GM20431 (cell line): Measurements from ENCODE around the gene ENO1.

Experiments
- in situ Hi-C: fragments of 300-500 bp; cut with MseI, MboI; formaldehyde crosslinking; loops from one replicate; pipeline ENCODE4 v1.15.0; 2020; ENCODE audit warnings: low sequenced_read_pairs; ENCODE audit not compliant: unreplicated experiment

Gene ENO1

DNA sequence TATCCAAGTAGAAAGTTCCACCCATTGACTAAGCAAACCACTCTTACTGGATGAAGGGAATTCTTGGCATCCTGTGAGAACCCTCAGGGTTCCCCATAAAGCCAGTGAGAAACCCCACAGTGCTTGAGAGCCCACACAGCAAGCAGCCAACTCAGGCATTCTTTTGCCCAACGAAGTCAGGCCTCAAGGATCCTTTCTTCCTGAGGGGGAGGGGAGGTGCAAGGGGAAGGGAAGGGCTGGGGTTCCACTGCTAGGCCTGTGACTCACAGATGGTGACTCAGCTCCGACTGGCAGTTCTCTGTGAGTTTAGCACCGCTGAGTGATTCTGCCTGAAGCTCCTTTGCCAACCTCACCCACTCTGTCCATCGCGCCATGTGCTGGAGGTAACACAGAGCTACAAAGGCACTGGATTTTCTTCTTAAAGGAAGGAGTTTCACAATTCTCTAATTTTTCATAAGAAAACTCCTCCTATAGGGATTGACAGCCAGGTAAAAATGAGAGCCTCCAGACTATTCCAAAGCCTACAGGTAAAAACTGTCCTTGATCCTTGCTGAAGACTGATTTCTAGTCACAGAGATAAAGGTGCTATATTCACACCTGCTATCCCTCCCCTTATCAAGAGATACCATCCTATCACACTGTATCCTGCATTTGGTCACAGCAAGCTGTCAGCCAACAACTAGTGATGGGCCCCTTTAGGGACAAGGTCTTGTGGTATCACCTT, 4.8 kb downstream of the ENO1 start:
- in situ Hi-C loops = loop anchor here (25.0 kb wide), 1 partner anchor 886 kb away; no protein-coding TSS in a partner anchor

DNA sequence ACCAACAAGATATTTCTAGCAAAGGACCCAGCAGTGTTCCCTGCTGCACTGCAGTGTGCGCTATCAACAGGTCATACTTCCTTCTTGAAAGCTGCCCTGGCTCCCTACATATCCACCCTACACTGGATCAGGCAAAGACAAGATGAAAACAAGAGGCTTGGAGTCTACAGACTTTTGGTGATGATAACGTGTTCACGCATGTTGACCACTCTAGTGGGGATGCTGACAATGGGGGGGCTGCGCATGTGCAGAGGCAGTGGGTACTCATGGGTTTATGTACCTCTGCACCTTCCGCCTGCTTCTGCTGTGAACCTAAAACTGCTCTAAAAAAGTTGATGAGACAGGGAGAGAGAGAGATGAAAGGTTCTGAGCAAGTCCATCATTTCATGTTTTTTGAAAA, 5.5 kb downstream of the ENO1 start:
- in situ Hi-C loops = loop anchor here (25.0 kb wide), 1 partner anchor 886 kb away; no protein-coding TSS in a partner anchor

DNA sequence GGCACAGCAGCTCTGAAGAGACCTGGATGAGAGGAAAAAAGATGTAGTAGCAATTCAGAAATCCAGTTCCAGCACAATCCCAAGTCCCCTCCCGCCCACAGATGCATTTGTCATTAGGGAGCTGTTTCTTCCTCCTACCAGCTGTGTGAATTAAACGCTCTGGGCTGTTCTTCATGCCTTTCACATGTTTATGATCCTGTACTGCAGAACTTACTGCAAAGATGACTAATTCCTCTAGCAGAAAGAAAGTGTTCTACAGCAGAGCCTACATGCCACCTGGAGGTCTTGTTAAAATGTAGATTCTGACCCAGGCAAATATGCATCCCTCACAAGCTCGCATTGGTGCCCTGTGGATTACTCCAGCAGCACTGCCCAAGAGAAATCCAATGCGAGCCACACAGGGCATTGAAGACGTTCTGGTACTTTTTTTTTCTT, 6.5 kb downstream of the ENO1 start:
- in situ Hi-C loops = loop anchor here (25.0 kb wide), 1 partner anchor 885 kb away; no protein-coding TSS in a partner anchor

DNA sequence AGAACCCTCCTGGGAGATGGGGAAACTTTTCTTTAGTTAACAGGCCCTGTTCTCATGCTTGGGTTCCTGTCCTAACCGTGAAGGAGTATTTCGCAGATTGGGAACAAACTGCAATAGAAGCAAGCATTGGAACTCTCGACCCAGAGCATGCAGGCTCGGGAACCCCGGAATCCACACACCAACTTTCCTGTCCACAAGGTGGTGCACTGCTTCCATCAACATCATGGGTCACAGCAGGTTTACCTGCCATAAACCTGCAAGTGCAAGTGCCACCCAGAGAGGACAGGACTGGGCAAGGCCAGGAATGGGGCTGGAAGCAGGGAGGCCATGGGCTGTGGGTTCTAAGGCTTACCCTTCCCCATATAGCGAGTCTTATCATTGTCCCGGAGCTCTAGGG, 6.9 kb downstream of the ENO1 start:
- in situ Hi-C loops = loop anchor here (25.0 kb wide), 1 partner anchor 884 kb away; no protein-coding TSS in a partner anchor

DNA sequence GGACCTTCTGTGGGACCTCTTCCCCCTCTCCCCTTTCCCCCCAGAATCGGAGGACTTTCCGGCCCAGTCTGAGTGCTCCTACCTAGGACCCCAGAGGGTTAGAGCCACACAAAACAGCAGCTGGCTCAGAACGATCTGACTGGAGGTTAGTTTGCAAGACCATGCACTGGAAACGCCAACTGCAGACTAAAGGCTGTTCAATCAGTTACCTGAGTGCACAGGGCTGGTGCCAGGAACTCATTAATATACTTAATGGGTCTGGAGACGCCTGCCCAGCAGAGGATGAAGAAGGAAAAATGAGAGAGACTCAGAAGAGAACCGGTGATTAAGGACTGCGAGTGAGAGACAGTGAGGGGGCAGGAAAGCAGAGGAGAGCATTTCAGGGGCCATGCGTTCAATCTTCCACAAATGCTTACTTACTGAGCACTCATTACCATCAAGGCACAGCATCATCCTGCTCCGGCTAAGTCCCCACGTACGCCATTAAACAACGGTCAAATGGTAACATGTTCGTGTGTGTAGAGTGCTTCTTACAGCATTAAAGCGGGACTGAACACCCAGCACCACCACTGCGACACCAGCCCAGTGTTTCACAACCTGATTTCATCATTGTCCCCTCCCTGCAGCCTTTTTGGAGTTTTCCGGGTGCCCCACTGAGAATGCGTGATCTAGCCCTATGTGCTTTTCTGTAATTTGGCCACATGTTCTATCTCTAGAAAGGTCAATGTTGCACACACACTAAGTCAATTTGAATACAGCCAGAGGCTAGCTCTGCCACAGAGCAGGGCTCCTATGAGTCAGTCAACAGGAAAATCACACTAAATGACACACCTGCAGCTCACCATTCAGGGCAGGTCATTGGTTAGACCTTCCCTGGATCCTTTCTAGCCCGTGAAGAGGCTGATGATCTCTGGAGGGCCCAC, 7.6 kb downstream of the ENO1 start:
- in situ Hi-C loops = loop anchor here (25.0 kb wide), 1 partner anchor 884 kb away; no protein-coding TSS in a partner anchor

DNA sequence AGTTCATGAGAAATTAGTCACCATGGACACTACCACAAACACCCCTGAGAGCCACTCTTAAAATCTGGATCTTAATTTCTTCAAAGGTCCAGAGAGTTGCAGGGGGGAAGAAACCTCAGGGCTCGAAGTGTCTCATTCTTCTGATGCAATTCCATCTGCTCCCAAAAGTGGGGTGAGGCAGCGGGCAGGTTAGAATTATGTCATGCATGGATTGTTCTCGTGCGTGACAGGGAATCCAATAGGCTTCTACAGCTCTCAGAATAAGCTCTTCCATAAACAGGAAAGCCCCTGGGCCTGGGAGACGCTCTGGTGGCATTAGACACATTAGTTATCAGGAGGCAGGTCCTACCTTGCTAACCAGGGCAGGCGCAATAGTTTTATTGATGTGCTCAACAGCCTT, 8.4 kb downstream of the ENO1 start:
- in situ Hi-C loops = loop anchor here (25.0 kb wide), 1 partner anchor 883 kb away; no protein-coding TSS in a partner anchor

DNA sequence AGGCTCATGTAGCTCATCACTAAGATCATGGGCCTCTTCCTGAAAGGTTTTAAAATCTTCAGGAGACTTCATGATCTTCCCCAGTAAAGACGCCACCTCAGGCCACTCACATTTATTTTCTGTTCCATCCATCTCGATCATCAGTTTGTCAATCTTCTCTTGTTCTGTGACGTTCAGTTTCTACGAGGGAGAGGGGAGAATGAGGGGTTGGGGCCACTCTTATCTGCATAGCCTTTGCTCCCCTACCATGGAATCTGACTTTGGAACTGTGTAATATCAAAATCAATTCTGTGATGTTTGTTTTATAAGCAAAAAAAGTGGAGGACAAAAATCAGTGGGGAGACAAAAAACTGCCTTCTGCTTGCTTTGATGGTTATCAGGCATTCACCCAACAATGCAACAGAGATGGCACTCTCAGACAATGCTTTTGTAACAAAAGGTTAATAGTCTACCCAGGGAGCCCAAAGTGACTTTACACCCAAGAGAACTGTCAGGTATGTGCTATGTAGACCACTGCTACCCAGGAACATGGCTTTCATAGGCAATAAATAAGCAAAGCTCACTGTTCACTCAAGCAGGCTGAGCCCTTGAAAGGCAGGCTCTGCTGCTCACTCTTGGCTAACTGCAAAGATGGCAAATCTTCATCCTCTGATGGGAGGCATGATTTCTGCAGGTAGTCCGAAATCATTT, 10.5 kb downstream of the ENO1 start:
- in situ Hi-C loops = loop anchor here (25.0 kb wide), 1 partner anchor 881 kb away; no protein-coding TSS in a partner anchor

DNA sequence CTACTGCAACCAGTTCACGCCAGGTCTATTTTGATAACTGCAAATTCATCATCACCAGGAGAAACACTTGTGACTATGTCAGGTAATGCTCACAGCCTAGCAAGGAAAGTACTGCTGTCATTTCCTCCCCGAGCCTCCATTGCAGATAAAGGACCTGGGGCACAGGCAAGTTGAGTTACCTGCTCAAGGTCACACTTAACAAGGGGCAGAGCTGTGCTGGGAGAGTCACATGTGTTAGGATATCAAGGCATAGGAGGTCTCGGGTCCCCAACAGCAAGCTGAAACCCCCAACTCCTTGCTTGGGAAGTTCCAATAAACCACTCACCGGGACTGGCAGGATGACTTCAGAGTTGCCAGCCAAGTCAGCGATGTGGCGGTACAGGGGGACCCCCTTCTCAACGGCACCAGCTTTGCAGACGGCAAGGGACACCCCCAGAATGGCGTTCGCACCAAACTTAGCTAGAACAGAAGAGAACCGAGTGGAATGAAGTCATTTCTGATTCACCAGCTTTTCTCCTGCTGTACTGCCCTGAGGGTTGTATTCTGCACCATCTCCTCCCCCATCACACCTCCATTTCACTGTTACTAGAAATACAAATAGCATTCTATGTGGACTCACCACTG, 11.6 kb downstream of the ENO1 start:
- in situ Hi-C loops = loop anchor here (25.0 kb wide), 1 partner anchor 880 kb away; no protein-coding TSS in a partner anchor

DNA sequence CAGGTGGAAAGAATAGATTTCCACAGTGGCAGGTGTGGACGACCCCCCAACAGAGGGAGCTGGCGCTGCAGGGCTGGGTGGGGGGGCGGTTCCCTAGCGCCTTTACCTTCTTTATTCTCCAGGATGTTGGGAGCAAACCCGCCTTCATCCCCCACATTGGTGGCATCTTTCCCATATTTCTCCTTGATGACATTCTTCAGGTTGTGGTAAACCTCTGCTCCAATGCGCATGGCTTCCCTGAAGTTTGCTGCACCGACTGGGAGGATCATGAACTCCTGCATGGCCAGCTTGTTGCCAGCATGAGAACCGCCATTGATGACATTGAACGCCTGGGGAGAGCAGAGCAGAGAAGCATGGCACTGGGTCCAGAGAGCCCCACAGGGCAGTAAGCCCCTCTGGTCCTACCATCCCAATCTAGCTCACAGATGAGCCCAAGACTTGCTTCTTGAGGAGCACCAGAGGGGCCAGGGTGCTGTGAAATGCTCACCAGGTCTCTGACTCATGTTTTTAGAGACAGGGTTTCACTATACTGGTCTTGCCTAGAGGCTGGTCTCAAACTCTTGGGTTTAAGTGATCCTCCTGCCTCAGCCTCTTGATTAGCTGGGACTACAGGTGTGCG, 12.2 kb downstream of the ENO1 start:
- in situ Hi-C loops = loop anchor here (25.0 kb wide), 1 partner anchor 879 kb away; no protein-coding TSS in a partner anchor

DNA sequence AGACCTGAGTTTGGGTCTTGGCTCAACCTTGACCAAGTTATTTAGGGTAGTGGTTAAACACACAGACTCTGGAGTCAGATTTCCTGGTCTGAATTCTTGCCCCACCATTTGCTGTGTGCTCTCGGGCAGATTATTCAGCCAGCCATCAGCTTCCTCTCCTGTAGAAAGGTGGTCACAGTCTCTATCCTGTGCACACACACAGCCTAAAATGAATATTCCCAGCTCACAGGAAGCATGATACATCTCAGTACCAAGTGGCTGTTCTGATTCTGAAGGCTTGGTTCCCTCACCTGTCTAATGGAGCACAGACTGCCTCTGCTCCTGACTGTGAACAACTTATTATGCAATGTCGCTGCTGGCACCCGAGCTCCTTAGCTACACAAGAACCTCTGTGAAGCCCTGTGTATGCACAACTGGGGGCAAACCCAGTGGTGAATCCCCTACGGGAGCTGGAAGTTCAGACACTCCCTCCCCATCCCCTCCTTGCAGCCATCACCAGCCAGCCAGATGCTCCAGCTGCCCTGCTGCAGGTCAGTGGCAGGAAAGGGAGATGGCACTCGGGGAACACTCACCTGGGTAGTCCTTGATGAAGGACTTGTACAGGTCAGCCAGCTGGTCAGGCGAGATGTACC, 13.7 kb downstream of the ENO1 start:
- in situ Hi-C loops = loop anchor here (25.0 kb wide), 1 partner anchor 878 kb away; no protein-coding TSS in a partner anchor

DNA sequence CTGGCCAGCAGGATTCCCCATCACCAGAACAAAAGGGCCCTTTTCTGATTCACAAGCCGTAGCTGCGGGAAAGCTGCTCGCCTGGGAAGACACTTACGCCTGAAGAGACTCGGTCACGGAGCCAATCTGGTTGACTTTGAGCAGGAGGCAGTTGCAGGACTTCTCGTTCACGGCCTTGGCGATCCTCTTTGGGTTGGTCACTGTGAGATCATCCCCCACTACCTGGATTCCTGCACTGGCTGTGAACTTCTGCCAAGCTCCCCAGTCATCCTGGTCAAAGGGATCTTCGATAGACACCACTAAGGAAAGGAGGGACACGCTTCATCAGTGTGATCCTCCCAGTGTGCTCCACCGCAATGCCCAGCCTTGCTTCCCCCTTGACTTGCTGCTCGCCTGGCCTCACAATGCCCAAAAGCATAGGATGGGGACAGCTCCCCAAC, 14.7 kb downstream of the ENO1 start:
- in situ Hi-C loops = loop anchor here (25.0 kb wide), 1 partner anchor 877 kb away; no protein-coding TSS in a partner anchor

DNA sequence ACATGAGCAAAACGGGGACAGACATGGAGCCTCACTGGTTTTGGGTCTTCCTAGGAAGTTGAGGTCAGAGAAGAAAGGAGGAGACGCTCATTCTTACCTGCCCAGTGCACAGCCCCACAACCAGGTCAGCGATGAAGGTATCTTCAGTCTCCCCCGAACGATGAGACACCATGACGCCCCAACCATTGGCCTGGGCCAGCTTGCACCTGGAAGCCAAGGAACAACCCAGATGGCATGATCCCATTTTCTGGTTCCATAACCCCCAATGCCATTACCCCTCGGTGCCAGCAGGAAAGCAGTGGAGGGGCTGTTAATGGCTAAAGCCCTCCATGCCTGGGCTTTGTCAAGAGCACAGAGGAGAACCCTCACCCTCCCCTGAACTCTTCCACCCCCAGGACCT, 15.3 kb downstream of the ENO1 start:
- in situ Hi-C loops = loop anchor here (25.0 kb wide), 1 partner anchor 876 kb away; no protein-coding TSS in a partner anchor

DNA sequence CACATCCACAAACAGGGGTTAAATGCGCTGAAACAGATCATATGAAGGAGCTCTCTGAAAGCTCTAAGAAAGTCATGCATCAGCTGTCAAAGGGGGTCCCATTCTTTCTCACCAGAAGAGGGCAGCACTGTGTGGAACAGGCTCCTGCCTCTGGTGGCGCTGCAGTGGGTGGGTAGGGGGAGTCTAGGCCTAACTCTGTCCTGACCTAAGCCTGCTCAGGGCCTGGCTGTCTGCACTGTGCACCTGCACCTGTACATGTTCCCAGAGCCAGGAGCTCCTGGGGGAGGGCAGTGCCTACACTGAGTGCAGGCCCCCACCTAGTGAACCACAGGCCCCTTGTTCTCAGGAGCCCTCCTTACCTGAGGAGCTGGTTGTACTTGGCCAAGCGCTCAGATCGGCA, 16.0 kb downstream of the ENO1 start:
- in situ Hi-C loops = loop anchor here (25.0 kb wide), 1 partner anchor 875 kb away; no protein-coding TSS in a partner anchor

DNA sequence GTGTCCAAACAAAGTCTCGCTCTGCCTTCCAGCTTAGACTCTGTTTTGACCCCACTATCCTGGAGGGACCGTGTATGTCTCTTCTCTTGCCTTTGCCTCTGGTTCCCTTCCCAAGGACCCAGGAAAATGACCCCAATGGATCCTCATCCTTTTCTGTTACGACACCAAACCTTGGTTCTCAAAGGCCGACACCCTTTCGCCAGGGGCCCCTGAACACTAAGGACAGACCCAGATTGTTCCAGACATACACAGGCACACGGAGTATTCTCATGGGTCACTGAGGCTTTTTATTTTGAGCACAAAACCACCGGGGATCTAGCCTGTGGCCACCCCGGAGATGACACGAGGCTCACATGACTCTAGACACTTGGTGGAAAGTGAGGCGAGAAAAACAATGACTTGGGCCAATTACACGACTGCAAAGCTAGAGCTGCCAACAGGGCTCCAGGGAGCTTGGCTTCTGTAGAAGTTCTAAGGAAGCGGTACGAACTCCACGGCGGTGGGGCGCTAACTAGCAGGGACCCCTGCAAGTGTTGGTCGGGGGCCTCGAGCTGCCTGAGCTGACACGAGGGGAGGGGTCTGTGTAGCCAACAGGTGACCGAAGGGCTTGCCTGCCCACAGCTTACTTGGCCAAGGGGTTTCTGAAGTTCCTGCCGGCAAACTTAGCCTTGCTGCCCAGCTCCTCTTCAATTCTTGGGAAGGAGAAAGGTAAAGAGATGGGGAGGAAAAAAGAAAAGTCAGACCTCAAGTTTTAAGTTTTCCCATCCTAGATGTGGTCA, 17.6 kb downstream of the ENO1 start:
- in situ Hi-C loops = loop anchor here (25.0 kb wide), 1 partner anchor 874 kb away; no protein-coding TSS in a partner anchor

DNA sequence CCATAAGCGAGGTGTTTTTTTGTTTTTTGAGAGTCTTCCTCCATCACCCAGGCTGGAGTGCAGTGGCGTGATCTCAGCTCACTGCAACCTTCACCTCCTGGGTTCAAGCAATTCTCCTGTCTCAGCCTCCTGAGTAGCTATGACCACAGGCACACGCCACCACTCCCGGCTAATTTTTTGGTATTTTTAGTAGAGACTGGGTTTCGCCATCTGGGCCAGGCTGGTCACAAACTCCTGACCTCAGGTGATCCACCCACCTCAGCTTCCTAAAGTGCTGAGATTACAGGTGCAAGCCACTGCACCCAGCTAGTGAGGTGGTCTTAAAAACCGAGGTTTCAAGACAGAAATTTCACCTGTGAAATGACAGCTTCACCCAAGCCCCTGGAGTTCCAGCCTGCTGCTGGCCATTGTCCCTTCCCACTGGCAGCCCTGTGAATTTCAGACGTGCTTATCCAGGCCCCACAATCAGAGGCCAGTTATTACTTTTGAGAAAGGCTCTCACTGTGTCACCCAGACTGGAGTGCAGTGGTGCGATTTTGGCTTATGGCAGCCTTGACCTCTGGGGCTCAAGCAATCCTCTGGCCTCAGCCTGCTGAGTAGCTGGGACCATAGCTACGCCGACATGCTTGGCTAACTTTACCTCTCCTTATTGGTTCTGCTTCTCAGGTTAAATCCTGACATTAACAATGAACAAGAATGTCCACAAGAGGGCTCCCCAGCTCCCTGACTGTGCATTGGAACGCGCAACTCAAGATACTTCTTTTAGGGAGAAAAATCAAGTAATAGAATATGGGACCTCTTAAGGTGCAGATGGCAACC, 19.4 kb downstream of the ENO1 start:
- in situ Hi-C loops = loop anchor here (25.0 kb wide), 1 partner anchor 872 kb away; no protein-coding TSS in a partner anchor

DNA sequence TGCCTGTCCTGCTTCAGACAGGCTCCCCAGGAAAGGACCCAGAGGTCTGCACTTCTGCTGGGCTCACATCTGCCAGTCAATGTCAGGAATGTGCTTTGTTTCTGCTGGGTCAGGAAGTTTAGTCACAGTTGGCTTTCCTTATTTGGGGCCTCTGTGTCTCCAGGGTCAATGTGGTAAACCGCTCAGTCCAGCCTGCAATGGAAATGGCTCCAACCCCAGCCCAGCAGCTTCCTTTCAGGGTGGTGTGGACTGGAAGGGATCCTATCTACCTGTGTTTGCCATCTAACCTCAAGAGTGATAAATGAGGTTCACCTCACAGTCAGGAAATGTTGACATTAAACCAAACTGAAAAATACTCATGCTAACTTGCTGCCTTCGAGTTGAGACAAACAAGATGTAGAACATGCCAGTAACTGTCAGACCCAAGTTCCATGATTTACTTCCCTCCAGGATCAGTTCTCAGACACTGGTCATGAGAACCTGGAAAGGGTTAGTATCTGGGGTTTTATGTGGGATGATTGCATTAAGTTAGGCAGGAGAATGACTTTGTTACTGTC, 20.3 kb downstream of the ENO1 start:
- in situ Hi-C loops = loop anchor here (25.0 kb wide), 1 partner anchor 871 kb away; no protein-coding TSS in a partner anchor
